ENCODE measurements around the gene GMEB2. TPM values are rescaled to one million over a fixed set of nuclear protein-coding genes. Genes with fewer than 3 reads are reported as not detected.

Gene GMEB2, protein sequence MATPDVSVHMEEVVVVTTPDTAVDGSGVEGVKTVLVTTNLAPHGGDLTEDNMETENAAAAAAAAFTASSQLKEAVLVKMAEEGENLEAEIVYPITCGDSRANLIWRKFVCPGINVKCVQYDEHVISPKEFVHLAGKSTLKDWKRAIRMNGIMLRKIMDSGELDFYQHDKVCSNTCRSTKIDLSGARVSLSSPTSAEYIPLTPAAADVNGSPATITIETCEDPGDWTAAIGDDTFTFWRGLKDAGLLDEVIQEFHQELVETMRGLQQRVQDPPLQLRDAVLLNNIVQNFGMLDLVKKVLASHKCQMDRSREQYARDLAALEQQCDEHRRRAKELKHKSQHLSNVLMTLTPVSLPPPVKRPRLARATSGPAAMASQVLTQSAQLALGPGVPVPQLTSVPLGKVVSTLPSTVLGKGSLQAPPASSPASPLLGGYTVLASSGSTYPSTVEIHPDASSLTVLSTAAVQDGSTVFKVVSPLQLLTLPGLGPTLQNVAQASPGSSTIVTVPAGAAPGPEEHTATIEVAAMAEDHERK
- 14.3 and 14.8 TPM in 2 replicates for total RNA-seq (2021)
- long read RNA-seq, full-length matches to known transcripts = 9 of 30 reads
- long read RNA-seq, partial matches to known transcripts = 4 of 30 reads
- long read RNA-seq, other reads (novel, unspliced or antisense) = 17 of 30 reads

DNA sequence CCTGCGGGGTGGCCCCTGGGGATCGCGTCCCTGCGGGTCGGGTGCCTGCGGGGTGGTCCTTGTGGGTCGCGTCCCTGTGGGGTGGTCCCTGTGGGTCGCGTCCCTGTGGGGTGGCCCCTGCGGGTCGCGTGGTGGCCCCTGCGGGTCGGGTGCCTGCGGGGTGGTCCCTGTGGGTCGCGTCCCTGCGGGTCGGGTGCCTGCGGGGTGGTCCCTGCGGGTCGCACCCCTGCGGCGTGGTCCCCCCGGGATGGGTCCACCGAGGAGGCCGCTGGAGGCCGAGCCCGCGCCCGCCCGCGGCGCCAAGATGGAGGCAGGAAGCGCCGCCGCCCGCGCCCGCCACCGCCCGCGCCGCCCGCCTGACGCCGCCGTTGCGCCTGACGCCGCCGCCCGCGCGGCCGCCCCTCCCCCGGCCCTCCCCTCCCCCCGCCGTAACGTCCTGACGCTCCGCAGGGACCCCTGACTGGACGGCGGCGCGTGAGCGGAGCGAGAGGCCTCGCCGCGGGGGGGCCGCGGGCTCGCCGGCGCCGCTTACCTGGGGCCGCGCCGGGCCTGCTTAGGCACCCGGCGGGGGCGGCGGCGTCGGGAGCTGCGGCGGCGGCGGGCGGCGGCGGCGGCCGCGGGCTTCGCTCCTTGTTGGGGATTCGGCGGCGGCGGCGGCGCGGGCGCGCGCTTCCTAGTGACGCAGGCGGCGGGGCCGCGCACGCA is at the start of gene GMEB2:
Gene GMEB2 (minus strand): TSS at position 678 of the 705 bp plus-strand sequence. CDS start 7,704 bp downstream, outside the sequence.
- no peak within 1 kb of the TSS for H4K8ac ChIP-seq (replicated peaks; ENCODE audit: insufficient read length, low read depth, low read length)
- H3K23me2 ChIP-seq (ENCODE audit: insufficient read length, low read depth, low read length, poor library complexity, severe bottlenecking) = peaks cover 10% of the 10 kb centered on the region
- no peak within 1 kb of the TSS for H2BK20ac ChIP-seq (ENCODE audit: low read depth, low read length, poor library complexity, severe bottlenecking)
- peak within 1 kb of the TSS; percentile 95 for H3K4me2 ChIP-seq (ENCODE audit: insufficient read depth, insufficient read length, low read length)
- H3K18ac ChIP-seq (ENCODE audit: insufficient read length, low read depth, low read length) = peak within 1 kb of the TSS; percentile 86
- Mint-ChIP-seq H3K36me3 (ENCODE audit: insufficient read depth in 1 of 3, low read depth in 3 of 3) (peaks cover 0 to 3% (median 0%) of the 10 kb centered on the region in 3 experiments; a peak in 4 of 7 replicates), H3K4me1 (peaks cover 20 to 23% of the 10 kb centered on the region in 2 experiments), H3K4me3 (peak within 1 kb of the TSS; percentile 67 to 81), H3K27ac (peak within 1 kb of the TSS in 1 of 3 experiments; percentile 19; a peak in 1 of 7 replicates), H3K9me3 (no peaks in the 10 kb centered on the region), H3K27me3 (ENCODE audit: low read depth) (peaks cover 3% of the 10 kb centered on the region; the same call in 1 of the 2 replicates)
- no peaks in the 10 kb centered on the region for H3K27me3 ChIP-seq (ENCODE audit: insufficient read depth, low read length)
- H3K4ac ChIP-seq (ENCODE audit: low read depth, low read length) = peak within 1 kb of the TSS; percentile 99
- H3K9ac ChIP-seq (ENCODE audit: extremely low read depth, insufficient read length, low read length) = peak within 1 kb of the TSS; percentile 74
- peak; percentile 76 for DNase-seq
- TF ChIP-seq, protein P1, sequence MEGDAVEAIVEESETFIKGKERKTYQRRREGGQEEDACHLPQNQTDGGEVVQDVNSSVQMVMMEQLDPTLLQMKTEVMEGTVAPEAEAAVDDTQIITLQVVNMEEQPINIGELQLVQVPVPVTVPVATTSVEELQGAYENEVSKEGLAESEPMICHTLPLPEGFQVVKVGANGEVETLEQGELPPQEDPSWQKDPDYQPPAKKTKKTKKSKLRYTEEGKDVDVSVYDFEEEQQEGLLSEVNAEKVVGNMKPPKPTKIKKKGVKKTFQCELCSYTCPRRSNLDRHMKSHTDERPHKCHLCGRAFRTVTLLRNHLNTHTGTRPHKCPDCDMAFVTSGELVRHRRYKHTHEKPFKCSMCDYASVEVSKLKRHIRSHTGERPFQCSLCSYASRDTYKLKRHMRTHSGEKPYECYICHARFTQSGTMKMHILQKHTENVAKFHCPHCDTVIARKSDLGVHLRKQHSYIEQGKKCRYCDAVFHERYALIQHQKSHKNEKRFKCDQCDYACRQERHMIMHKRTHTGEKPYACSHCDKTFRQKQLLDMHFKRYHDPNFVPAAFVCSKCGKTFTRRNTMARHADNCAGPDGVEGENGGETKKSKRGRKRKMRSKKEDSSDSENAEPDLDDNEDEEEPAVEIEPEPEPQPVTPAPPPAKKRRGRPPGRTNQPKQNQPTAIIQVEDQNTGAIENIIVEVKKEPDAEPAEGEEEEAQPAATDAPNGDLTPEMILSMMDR (conservative IDR thresholded peaks at IDR 0.05) = no peak
- no peak within 1 kb of the TSS for H3K23ac ChIP-seq (ENCODE audit: insufficient read length, low read depth, low read length)
- H2BK120ac ChIP-seq (ENCODE audit: low read depth, low read length, poor library complexity, severe bottlenecking) = no peak within 1 kb of the TSS
- no CpG with 5 or more reads among the region's 114 CpGs for WGBS (ENCODE audit: extremely low coverage, insufficient read length, low lambda C conversion rate)
- H4K5ac ChIP-seq (ENCODE audit: insufficient read length, low read depth, low read length) = no peak within 1 kb of the TSS
- H3K56ac ChIP-seq (ENCODE audit: insufficient read length, low read depth, low read length) = no peak within 1 kb of the TSS
- H2AK5ac ChIP-seq (ENCODE audit: insufficient read length, low read length) = no peak within 1 kb of the TSS
- H3K27ac ChIP-seq (ENCODE audit: insufficient read length, low read depth, low read length) = no peak within 1 kb of the TSS
- H4K20me1 ChIP-seq (ENCODE audit: control insufficient read depth, insufficient read depth, insufficient read length) = no peaks in the 10 kb centered on the region
- H3K79me1 ChIP-seq (ENCODE audit: insufficient read depth, low read depth, low read length, poor library complexity, severe bottlenecking) = no peaks in the 10 kb centered on the region
- no peak within 1 kb of the TSS; the same call in 1 of the 2 replicates for H2BK15ac ChIP-seq (ENCODE audit: low read depth, low read length)
- no peak within 1 kb of the TSS for H2BK12ac ChIP-seq (ENCODE audit: insufficient read length, low read depth, low read length)
- H3T11ph ChIP-seq (ENCODE audit: low read length) = no peak within 1 kb of the TSS
- no peaks in the 10 kb centered on the region for H3K9me3 ChIP-seq (ENCODE audit: control insufficient read depth, low read depth, low read length)
- H3K79me2 ChIP-seq (ENCODE audit: insufficient read depth, low read length) = peaks cover 3% of the 10 kb centered on the region; the same call in 1 of the 2 replicates
- no peaks in the 10 kb centered on the region; the same call in 1 of the 2 replicates for H3K4me1 ChIP-seq (ENCODE audit: insufficient read depth, low read length)
- peak within 1 kb of the TSS; percentile 50 for H2BK5ac ChIP-seq (ENCODE audit: insufficient read length, low read length)
- peak within 1 kb of the TSS; percentile 97 for H3K14ac ChIP-seq (ENCODE audit: insufficient read depth, low read length)
- H2AFZ ChIP-seq (ENCODE audit: low read length) = no peak within 1 kb of the TSS
- H4K91ac ChIP-seq (ENCODE audit: insufficient read length, low read depth, low read length) = peak within 1 kb of the TSS; percentile 96
